Neural progenitor cell (in vitro differentiated cells): Measurements from ENCODE around the gene SNAPC5.

Experiments used
- CTCF ChIP-seq: fragments of 200-600 bp; sonication (generic); IDR thresholded peaks from 2 replicates; pipeline ENCODE4 v1.5.1; 2017; ENCODE audit warnings: antibody characterized with exemption, mild to moderate bottlenecking
- EZH2phosphoT487 ChIP-seq: fragments of 200-600 bp; sonication (generic); IDR thresholded peaks from 2 replicates; pipeline ENCODE4 v1.6.1; 2017; ENCODE audit warnings: antibody characterized with exemption

- TF ChIP-seq CTCF (no peak), EZH2phosphoT487 (no peak)
These were observed 45.3 kb upstream of the SNAPC5 start for GRCh38 chr15:66542896-66543295.
